GM12892 (cell line): Measurements from ENCODE around the gene EEIG1.

Experiments used
- POLR2A ChIP-seq: IDR thresholded peaks from 2 replicates; pipeline ENCODE4 v1.6.1; 2011; ENCODE audit warnings: low read depth, low read length, control low read depth
- POLR2AphosphoS5 ChIP-seq: IDR thresholded peaks from 2 replicates; pipeline ENCODE4 v1.6.1; 2011; ENCODE audit warnings: low read depth, low read length, control low read depth
- TAF1 ChIP-seq: IDR thresholded peaks from 2 replicates; pipeline ENCODE4 v1.6.1; 2011; ENCODE audit warnings: low read depth, mild to moderate bottlenecking, control low read depth, low read length, borderline replicate concordance

- TF ChIP-seq POLR2AphosphoS5 = no peak
- no peak for TF ChIP-seq POLR2A
- no peak for TF ChIP-seq TAF1
Measured at GRCh38 chr9:128011071-128011817, 30.5 kb upstream of the EEIG1 start.
